Measurements from ENCODE around the gene CCDC148.
A peak's percentile ranks its signal among the peaks of the same experiment; 100 is the strongest.

CCDC148 gene

DNA sequence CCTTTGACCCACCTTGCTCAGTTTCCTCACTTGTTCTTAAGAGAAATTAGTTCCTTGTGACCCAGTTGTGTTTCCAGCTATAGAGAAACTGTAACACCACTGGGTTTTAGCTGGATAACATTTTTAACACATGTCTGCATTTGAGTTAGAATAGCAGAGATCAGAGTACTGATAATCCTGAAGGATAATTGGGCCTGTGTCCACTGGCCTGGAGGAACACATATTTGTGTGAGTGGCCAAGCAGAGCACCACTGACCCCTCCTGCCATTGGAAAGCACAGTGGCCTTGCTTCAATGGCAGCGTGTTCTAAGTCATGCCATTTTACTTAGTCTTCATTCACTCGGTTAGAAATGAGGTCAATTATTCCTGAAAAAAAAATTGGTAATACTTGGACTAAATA is 42.8 kb upstream of the CCDC148 start:
- POLR2A ChIA-PET: no interaction called here
- TF ChIP-seq, protein P1, sequence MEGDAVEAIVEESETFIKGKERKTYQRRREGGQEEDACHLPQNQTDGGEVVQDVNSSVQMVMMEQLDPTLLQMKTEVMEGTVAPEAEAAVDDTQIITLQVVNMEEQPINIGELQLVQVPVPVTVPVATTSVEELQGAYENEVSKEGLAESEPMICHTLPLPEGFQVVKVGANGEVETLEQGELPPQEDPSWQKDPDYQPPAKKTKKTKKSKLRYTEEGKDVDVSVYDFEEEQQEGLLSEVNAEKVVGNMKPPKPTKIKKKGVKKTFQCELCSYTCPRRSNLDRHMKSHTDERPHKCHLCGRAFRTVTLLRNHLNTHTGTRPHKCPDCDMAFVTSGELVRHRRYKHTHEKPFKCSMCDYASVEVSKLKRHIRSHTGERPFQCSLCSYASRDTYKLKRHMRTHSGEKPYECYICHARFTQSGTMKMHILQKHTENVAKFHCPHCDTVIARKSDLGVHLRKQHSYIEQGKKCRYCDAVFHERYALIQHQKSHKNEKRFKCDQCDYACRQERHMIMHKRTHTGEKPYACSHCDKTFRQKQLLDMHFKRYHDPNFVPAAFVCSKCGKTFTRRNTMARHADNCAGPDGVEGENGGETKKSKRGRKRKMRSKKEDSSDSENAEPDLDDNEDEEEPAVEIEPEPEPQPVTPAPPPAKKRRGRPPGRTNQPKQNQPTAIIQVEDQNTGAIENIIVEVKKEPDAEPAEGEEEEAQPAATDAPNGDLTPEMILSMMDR (IDR thresholded peaks at IDR 0.05; ENCODE audit: insufficient read depth, low read length, missing control alignments): no peak
- DNase-seq (ENCODE audit: low read depth, low spot score): no peak

GRCh38 chr2:158498749-158499136 is 42.2 kb upstream of the CCDC148 start:
- DNase-seq (ENCODE audit: low read depth, low spot score): no peak
- no peak overlapping the region for H3K4me3 ChIP-seq (ENCODE audit: low read depth, low read length)
- CTCF ChIA-PET: no interaction called here
- TF ChIP-seq, protein P1 (IDR thresholded peaks at IDR 0.05; ENCODE audit: insufficient read depth, low read length, missing control alignments): no peak
- POLR2A ChIA-PET: no interaction called here

More for the DNA sequence above, 42.8 kb upstream of the CCDC148 start:
- H3K4me3 ChIP-seq (ENCODE audit: low read depth, low read length): no peak overlapping the region
- CTCF ChIA-PET: no interaction called here

DNA sequence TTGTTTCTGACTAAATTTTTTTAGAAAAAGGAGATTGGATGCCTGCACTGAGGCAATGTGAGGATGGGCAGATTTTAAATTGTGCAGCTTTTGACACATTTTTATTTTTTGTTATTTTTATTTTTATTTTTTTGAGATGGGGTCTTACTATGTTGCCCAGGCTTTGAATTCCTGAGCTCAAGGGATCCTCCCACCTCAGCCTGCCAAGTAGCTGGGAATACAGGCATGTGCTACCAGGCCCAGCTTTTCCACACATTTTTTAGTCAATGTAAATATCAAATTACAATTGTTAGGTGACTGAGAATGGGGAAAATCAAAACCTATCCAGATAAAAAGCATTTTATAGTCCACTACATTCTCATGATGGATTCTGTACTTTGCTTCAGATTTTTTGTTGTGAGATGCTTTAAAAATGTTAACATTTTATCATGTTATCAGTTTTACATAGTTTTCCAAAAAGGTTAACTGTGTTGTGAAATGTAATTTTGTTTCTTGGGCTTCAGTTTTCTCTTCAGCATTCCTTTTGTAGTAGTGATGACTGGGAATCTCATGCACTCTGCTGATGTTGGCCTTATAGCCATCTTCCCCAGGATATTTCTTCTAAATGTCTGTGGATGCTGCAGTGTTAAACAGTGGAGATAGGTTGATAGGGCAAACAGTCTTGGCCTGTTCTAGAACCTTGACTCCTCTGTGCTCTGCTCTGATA is 41.6 kb upstream of the CCDC148 start:
- ChIA-PET POLR2A (no interaction called here), CTCF (interaction anchor here (1.1 kb wide), 1 partner anchor 11 kb away, joined by 4 read pairs; no protein-coding TSS in a partner anchor)
- TF ChIP-seq, protein P1 (IDR thresholded peaks at IDR 0.05; ENCODE audit: insufficient read depth, low read length, missing control alignments): no peak
- DNase-seq (ENCODE audit: low read depth, low spot score): no peak
- H3K4me3 ChIP-seq (ENCODE audit: low read depth, low read length): no peak overlapping the region

DNA sequence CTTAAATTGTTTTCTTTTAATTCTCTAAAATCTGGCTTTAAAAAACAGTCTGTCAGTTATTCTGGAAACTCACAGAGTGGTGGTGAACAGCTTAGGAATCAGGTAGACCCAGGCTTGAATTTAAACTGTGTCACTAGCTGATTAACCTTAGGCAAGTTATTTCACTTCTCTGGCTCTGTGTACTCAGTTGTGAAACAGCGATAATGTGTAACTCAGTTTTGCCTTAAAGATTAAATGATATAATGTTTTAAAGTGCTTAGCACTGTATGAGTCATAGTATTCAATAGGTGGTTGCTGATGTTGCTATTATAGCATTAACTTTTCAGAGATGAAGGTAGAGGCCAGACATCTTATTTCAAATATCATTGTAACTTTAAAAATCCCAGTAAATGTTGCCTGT is 40.9 kb upstream of the CCDC148 start:
- TF ChIP-seq, protein P1 (IDR thresholded peaks at IDR 0.05; ENCODE audit: insufficient read depth, low read length, missing control alignments): no peak
- no peak for DNase-seq (ENCODE audit: low read depth, low spot score)
- ChIA-PET POLR2A (no interaction called here), CTCF (interaction anchor here (1.1 kb wide), 1 partner anchor 11 kb away, joined by 4 read pairs; no protein-coding TSS in a partner anchor)
- no peak overlapping the region for H3K4me3 ChIP-seq (ENCODE audit: low read depth, low read length)

- ChIA-PET POLR2A (no interaction called here), CTCF (interaction anchor here (1.1 kb wide), 1 partner anchor 12 kb away, joined by 4 read pairs; no protein-coding TSS in a partner anchor)
- no peak overlapping the region for H3K4me3 ChIP-seq (ENCODE audit: low read depth, low read length)
- DNase-seq (ENCODE audit: low read depth, low spot score): no peak
- TF ChIP-seq, protein P1 (IDR thresholded peaks at IDR 0.05; ENCODE audit: insufficient read depth, low read length, missing control alignments): no peak
These were observed 40.4 kb upstream of the CCDC148 start for GRCh38 chr2:158496986-158497385.

GRCh38 chr2:158495175-158495574 is 38.6 kb upstream of the CCDC148 start:
- DNase-seq (ENCODE audit: low read depth, low spot score): peak; percentile 76
- POLR2A ChIA-PET: interaction anchor here (0.7 kb wide), 1 partner anchor 8 kb away, joined by 3 read pairs; no protein-coding TSS in a partner anchor

More at GRCh38 chr2:158495175-158495574, 38.6 kb upstream of the CCDC148 start:
- TF ChIP-seq, protein P1 (IDR thresholded peaks at IDR 0.05; ENCODE audit: insufficient read depth, low read length, missing control alignments): no peak
- H3K4me3 ChIP-seq (ENCODE audit: low read depth, low read length): no peak overlapping the region
- CTCF ChIA-PET: no interaction called here
